Measurements from ENCODE around the gene CCDC70. TPM values are rescaled to one million over a fixed set of nuclear protein-coding genes. Genes with fewer than 3 reads are reported as not detected.

CCDC70 gene
- total RNA-seq, 1 donor from 2014 or later: not detected

DNA sequence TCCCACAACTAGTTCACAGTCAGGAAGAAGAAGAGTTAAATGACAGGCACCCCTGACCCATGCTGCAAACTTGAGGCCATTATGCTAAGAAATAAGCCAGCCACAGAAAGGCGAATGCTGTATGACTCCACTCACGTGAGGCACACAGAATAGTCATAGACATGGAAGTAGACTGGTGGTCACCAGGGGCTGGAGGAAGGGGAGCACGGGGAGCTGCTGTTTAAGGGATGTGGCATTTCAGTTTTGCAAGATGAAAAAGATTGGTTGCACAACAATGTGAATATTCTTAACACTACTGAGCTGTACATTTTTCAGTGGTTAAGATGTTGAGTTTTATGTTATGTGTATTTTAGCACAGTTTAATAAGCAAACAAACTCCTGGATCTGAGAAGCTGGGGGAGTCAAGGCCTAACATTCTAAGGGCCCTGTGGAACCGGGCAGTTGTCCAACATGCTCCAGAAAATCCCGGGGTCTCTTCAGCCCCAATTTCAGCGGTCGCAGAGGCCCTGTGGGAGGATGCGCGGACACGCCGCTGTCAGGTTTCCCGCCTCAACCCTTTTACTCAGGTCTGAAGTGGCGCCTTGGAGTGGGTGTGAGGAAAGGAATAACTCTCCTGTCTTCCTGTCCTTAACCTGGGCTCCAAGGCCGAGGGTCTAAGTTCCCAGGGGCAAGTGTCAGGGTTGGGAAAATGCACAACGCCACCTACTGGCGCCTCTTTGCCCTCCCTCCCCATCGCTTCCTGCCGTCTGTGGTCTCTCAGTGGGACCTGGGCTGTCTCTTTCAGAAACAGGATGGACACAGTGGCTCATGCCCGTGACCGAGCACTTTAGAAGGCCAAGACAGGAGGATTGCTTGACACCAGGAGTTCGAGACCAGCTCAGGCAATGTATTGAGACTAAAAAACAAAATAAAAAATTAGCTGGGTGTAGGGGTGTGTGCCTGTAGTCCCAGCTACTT lies 12.3 kb upstream of the CCDC70 start:
- DNase-seq (ENCODE audit: low read depth): peak; percentile 23
- Histone ChIP-seq H2AFZ (ENCODE audit: low read depth, low read length) (no peak overlapping the region), H3K36me3 (ENCODE audit: insufficient read depth, low read length) (no peaks in the 10 kb centered on the region), H3K9me3 (ENCODE audit: insufficient read depth, low read depth, low read length) (no peaks in the 10 kb centered on the region), H4K20me1 (ENCODE audit: insufficient read depth, low read length) (no peaks in the 10 kb centered on the region), H3K27ac (ENCODE audit: low read depth, low read length) (no peak overlapping the region), H3K79me2 (ENCODE audit: insufficient read depth, low read length) (no peaks in the 10 kb centered on the region), H3K9ac (ENCODE audit: low read length) (no peak overlapping the region), H3K4me2 (ENCODE audit: low read length) (peak overlapping the region; percentile 27), H3K27me3 (ENCODE audit: insufficient read depth, low read length) (no peaks in the 10 kb centered on the region), H3K4me3 (ENCODE audit: insufficient read depth, low read depth, low read length) (no peak overlapping the region), H3K4me1 (ENCODE audit: insufficient read depth, low read length) (peaks cover 19% of the 10 kb centered on the region)
- Mint-ChIP-seq H3K4me3 (ENCODE audit: unreplicated experiment) (no peak overlapping the region), H3K36me3 (ENCODE audit: low read depth, unreplicated experiment) (no peaks in the 10 kb centered on the region), H3K4me1 (ENCODE audit: low read depth, unreplicated experiment) (peaks cover 15% of the 10 kb centered on the region), H3K9me3 (ENCODE audit: unreplicated experiment) (no peaks in the 10 kb centered on the region), H3K27me3 (ENCODE audit: low read depth, unreplicated experiment) (no peaks in the 10 kb centered on the region), H3K27ac (ENCODE audit: unreplicated experiment) (peak overlapping the region; percentile 49)
- TF ChIP-seq, protein P1, sequence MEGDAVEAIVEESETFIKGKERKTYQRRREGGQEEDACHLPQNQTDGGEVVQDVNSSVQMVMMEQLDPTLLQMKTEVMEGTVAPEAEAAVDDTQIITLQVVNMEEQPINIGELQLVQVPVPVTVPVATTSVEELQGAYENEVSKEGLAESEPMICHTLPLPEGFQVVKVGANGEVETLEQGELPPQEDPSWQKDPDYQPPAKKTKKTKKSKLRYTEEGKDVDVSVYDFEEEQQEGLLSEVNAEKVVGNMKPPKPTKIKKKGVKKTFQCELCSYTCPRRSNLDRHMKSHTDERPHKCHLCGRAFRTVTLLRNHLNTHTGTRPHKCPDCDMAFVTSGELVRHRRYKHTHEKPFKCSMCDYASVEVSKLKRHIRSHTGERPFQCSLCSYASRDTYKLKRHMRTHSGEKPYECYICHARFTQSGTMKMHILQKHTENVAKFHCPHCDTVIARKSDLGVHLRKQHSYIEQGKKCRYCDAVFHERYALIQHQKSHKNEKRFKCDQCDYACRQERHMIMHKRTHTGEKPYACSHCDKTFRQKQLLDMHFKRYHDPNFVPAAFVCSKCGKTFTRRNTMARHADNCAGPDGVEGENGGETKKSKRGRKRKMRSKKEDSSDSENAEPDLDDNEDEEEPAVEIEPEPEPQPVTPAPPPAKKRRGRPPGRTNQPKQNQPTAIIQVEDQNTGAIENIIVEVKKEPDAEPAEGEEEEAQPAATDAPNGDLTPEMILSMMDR (IDR thresholded peaks at IDR 0.05; ENCODE audit: insufficient read depth, low read depth, low read length): peak; percentile 23
- no peak for TF ChIP-seq EZH2 (IDR thresholded peaks at IDR 0.05; ENCODE audit: insufficient read depth, low read length)
- no peak for FAIRE-seq

DNA sequence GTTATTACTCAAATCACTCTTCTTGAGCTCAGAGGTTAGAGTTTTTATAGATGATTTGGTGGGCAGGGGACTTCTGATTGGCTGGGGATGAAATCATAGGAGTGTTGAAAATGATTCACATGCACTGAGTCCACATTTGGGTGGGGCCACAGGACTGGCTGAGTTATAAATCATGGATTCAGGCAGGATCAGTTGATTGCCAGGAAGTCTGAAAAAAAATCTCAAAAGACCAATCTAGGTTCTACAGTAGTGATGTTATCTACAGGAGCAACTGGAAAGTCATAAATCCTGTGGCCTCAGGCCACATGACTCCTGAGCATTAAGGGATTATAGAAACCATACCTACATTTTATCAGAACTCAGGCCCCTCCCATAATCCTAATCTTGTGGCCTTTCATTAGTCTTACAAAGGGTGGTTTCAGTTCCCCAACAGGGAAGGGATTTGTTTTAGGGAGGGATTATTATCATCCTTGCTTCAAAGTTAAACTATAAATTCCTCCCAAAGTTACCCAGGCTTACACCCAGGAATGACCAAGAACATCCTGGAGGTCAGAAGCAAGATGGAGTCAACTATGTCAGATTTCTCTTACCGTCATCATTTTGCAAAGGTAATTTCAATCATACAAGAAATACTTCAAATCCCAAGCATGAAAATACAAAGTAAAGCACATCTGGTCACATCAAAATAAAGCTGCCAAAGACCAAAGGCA lies 5.6 kb upstream of the CCDC70 start:
- Histone ChIP-seq H3K27ac (ENCODE audit: low read depth, low read length) (no peak overlapping the region), H3K79me2 (ENCODE audit: insufficient read depth, low read length) (no peaks in the 10 kb centered on the region), H4K20me1 (ENCODE audit: insufficient read depth, low read length) (no peaks in the 10 kb centered on the region), H3K4me3 (ENCODE audit: insufficient read depth, low read depth, low read length) (no peak overlapping the region), H3K4me2 (ENCODE audit: low read length) (no peak overlapping the region), H3K27me3 (ENCODE audit: insufficient read depth, low read length) (no peaks in the 10 kb centered on the region), H3K36me3 (ENCODE audit: insufficient read depth, low read length) (no peaks in the 10 kb centered on the region), H3K9me3 (ENCODE audit: insufficient read depth, low read depth, low read length) (no peaks in the 10 kb centered on the region), H3K9ac (ENCODE audit: low read length) (no peak overlapping the region), H2AFZ (ENCODE audit: low read depth, low read length) (no peak overlapping the region), H3K4me1 (ENCODE audit: insufficient read depth, low read length) (no peaks in the 10 kb centered on the region)
- H3K4me1 Mint-ChIP-seq (ENCODE audit: low read depth, unreplicated experiment): no peaks in the 10 kb centered on the region
- H3K27ac Mint-ChIP-seq (ENCODE audit: unreplicated experiment): no peak overlapping the region
- H3K27me3 Mint-ChIP-seq (ENCODE audit: low read depth, unreplicated experiment): no peaks in the 10 kb centered on the region
- DNase-seq (ENCODE audit: low read depth): no peak
- no peak overlapping the region for H3K4me3 Mint-ChIP-seq (ENCODE audit: unreplicated experiment)
- peak; percentile 9 for FAIRE-seq
- TF ChIP-seq EZH2 (IDR thresholded peaks at IDR 0.05; ENCODE audit: insufficient read depth, low read length): no peak
- TF ChIP-seq, protein P1 (IDR thresholded peaks at IDR 0.05; ENCODE audit: insufficient read depth, low read depth, low read length): no peak
- H3K9me3 Mint-ChIP-seq (ENCODE audit: unreplicated experiment): peaks cover 2% of the 10 kb centered on the region
- no peaks in the 10 kb centered on the region for H3K36me3 Mint-ChIP-seq (ENCODE audit: low read depth, unreplicated experiment)

Data from astrocyte (in vitro differentiated cells and primary cell).